HS-5 (cell line): ENCODE data around the gene PCBP2.
"Not testable (repeated sequence)": the region's sequence is repeated elsewhere in the genome, so short reads cannot be mapped to it uniquely, and the experiment has no call there.

Experiments used
- DNase-seq: peaks from one replicate; pipeline ENCODE4 v3.0.0-alpha.2; 2012; ENCODE audit warnings: low read depth

The PCBP2 gene

GRCh38 chr12:53441040-53441833, 10.7 kb upstream of the PCBP2 start, which contains the start of gene PRR13:
TSS of gene PRR13 (plus strand) at chr12:53441734. CDS start at chr12:53442715, 981 bp downstream.
- DNase-seq = peak; percentile 98

- no peak for DNase-seq
Measured at GRCh38 chr12:53443955-53444354, 7.9 kb upstream of the PCBP2 start.

GRCh38 chr12:53444593-53445325, 7.1 kb upstream of the PCBP2 start:
- not testable (repeated sequence) for DNase-seq

- no peak for DNase-seq
Measured at GRCh38 chr12:53450936-53451335, 966 bp upstream of the PCBP2 start.

- no peak for DNase-seq
Measured at GRCh38 chr12:53452159-53453077, 516 bp downstream of the PCBP2 start.

- DNase-seq = no peak
Measured at GRCh38 chr12:53453953-53454640, 2.2 kb downstream of the PCBP2 start.

- DNase-seq = no peak
Measured at GRCh38 chr12:53454707-53455106, 2.8 kb downstream of the PCBP2 start.

GRCh38 chr12:53456654-53457366, 4.9 kb downstream of the PCBP2 start:
- no peak for DNase-seq

GRCh38 chr12:53459097-53459496, 7.2 kb downstream of the PCBP2 start:
- DNase-seq = no peak

- no peak for DNase-seq
Measured at GRCh38 chr12:53461059-53461458, 9.2 kb downstream of the PCBP2 start.

GRCh38 chr12:53461591-53461990, 9.7 kb downstream of the PCBP2 start:
- no peak for DNase-seq

GRCh38 chr12:53462935-53463334, 11.0 kb downstream of the PCBP2 start:
- DNase-seq = no peak

- no peak for DNase-seq
Measured at GRCh38 chr12:53463802-53464560, 12.1 kb downstream of the PCBP2 start.

- DNase-seq = no peak
Measured at GRCh38 chr12:53464685-53465418, 12.9 kb downstream of the PCBP2 start.

- DNase-seq = no peak
Measured at GRCh38 chr12:53465679-53466078, 13.8 kb downstream of the PCBP2 start.

- no peak for DNase-seq
Measured at GRCh38 chr12:53466640-53467039, 14.7 kb downstream of the PCBP2 start.

GRCh38 chr12:53467082-53467481, 15.2 kb downstream of the PCBP2 start:
- no peak for DNase-seq

- no peak for DNase-seq
Measured at GRCh38 chr12:53467880-53468279, 16.0 kb downstream of the PCBP2 start.

- DNase-seq = no peak
Measured at GRCh38 chr12:53468282-53468681, 16.4 kb downstream of the PCBP2 start.
